Suppressor macrophage treated with lipopolysaccharide for 4 hours (primary cell): ENCODE results near the gene TEX2.

Source experiments
- DNase-seq: peaks from one replicate; pipeline ENCODE4 v3.0.0-alpha.2; 2020

The TEX2 gene

GRCh38 chr17:64110379-64111152 lies 152.5 kb downstream of the TEX2 start:
- DNase-seq, result no peak

GRCh38 chr17:64109400-64109799 lies 153.7 kb downstream of the TEX2 start:
- no peak for DNase-seq

GRCh38 chr17:64107500-64108236 lies 155.4 kb downstream of the TEX2 start:
- no peak for DNase-seq

GRCh38 chr17:64106918-64107317 lies 156.1 kb downstream of the TEX2 start:
- no peak for DNase-seq

- DNase-seq, result peak; percentile 63
These were observed 159.4 kb downstream of the TEX2 start for GRCh38 chr17:64103391-64104364.

GRCh38 chr17:64102627-64103390 lies 160.3 kb downstream of the TEX2 start:
- DNase-seq, result no peak

- no peak for DNase-seq
These were observed 163.5 kb downstream of the TEX2 start for GRCh38 chr17:64099543-64099942.
